RKO (cell line): ENCODE data around the gene ZNF286A.
"Not testable (repeated sequence)": the region's sequence is repeated elsewhere in the genome, so short reads cannot be mapped to it uniquely, and the experiment has no call there.

Source experiments
- DNase-seq: peaks from one replicate; pipeline ENCODE4 v3.0.0-alpha.2; 2016; ENCODE audit warnings: low spot score

ZNF286A gene

DNA sequence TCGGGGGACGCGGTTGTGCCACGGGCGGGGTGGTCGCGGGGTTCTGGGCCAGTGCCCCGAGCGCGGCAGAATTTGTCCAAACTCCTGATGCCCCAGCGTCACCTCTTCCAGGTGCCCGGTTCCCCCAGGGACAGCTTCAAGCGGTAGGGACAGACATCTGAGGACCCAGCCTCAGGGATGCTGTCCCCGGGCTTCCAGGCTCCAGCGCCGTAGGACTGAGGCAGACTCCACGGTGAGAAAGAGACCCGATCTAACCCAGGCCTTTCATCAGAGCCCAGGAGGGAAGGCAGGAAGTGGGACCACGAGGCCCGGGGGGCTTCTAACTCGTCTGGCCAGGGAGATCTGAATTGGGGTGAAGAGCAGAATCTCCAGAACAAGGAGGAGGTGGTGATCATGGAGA is 385 bp downstream of the ZNF286A start:
- not testable (repeated sequence) for DNase-seq

DNA sequence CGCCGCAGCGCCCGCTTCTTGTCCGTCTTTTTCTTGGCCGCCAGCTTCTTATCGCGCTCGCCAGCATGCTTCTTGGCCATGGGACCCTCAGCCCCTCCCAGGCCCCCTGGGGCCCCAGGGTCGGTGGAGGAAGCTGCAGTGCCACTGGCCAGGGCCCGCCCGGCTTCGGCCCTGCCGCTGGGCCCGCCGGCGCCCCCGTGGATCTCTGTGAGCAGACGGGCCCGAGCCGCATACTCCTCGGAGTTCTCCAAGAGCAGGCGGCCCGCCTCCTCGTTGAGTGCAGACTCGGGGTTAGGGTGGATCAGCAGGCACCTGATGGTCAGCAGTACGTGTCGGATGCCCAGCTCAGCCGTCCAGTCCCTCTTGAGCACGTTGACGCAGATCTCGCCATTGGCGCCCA is 4.7 kb downstream of the ZNF286A start:
- not testable (repeated sequence) for DNase-seq

DNA sequence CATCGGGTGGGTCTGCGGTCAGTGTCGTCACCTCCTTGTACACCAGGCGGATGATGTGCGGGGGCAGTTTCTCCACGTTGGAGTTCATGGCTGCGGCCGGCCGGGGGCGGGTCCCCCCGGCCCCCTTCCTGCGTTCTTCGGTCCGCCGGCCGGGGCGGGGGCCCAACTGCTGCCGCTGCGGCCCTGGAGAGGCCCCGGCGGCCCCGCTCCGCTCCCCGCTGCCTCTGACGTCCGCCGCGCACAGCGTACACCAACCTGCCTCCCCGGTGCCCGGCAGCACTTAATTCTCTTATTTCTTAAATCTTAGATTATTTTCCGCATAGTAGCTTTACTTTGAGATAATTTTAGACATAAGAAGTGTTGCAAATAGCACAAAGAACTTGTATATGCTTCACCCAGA is 5.3 kb downstream of the ZNF286A start:
- not testable (repeated sequence) for DNase-seq

DNA sequence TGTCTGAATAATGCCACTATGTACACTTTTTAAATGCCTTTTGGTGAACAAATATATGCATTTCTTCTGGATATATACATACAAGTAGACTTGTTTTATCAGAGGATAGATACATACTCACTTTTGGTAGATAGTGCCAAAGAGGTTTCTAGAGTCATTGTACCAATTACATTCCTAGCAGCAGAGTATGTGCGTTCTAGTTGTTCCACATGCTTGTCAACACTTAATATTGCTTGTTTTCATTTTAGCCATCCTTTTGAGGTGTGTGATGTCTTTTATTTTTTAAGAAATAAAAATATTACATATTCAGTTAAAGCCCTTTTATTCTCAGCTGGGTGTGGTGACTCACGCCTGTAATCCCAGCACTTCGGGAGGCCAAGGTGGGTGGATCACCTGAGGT is 9.3 kb downstream of the ZNF286A start:
- DNase-seq, result not testable (repeated sequence)

DNA sequence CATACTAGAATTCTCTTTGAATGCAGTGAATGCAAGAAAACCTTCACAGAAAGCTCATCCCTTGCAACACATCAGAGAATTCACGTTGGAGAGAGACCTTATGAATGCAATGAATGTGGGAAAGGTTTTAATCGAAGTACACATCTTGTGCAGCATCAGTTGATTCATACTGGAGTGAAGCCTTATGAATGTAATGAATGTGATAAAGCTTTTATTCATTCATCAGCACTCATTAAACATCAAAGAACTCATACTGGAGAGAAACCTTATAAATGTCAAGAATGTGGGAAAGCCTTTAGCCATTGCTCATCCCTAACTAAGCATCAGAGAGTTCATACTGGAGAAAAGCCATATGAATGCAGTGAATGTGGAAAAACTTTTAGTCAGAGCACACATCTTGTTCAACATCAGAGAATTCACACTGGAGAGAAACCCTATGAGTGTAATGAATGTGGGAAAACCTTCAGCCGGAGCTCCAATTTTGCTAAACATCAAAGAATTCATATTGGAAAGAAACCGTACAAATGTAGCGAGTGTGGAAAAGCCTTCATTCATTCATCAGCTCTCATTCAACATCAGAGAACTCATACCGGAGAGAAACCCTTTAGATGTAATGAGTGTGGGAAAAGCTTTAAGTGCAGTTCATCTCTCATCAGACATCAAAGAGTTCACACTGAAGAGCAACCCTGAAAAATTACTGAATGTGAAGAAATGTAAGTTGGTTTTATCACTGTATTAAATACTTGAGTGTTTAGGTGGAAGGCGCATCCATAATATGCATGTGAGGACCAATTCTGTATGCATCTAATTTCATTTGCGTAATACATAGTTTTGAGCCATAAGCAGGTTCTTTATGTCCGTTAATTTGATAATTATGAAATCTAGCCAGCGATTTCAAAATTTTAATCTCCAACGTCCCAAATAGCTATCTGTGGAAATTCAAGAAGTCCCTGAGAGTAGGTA is 17.3 kb downstream of the ZNF286A start:
- DNase-seq, result not testable (repeated sequence)

DNA sequence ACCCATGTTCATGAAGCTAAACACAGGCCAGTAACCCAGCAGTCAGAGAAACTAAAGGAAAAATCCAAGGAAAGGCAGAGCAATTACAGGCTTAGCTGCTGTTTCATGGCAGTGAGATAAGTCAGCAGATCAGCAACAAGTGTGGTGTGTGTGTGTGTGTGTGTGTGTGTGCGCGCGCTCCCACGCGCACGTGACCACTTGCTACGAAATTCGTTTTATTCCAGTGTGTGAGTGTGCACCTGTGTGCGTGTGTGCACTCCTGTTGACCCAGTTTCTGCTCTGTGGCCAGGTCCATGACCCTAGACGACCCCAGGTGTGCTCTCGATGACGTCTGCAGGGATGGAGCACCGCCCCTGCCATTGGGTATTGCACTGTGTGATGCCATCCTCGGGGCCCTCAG is 31.0 kb downstream of the ZNF286A start:
- not testable (repeated sequence) for DNase-seq

DNA sequence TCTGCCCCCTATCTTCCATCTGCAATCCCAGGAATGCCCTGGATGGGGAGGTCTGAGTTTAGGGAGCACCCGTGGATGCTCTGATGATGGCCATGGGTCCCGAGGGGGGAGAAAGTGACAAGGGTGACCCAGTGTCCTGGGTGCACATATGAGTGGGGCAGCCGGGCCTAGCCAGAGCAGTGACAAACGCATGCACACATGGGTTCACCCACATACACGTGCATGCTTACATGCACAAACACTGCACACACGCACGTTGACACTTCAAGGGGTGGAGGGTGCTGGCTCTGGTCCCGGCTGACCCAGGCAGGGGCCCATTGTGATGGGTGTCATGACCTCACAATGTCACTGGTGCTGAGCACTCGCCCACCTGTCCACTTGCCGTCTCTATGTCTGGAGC is 32.3 kb downstream of the ZNF286A start, which contains the start of gene TBC1D26:
Gene TBC1D26 (plus strand): TSS at position 384 of the 400 bp plus-strand sequence. CDS start 3,066 bp downstream, outside the sequence.
- not testable (repeated sequence) for DNase-seq

DNA sequence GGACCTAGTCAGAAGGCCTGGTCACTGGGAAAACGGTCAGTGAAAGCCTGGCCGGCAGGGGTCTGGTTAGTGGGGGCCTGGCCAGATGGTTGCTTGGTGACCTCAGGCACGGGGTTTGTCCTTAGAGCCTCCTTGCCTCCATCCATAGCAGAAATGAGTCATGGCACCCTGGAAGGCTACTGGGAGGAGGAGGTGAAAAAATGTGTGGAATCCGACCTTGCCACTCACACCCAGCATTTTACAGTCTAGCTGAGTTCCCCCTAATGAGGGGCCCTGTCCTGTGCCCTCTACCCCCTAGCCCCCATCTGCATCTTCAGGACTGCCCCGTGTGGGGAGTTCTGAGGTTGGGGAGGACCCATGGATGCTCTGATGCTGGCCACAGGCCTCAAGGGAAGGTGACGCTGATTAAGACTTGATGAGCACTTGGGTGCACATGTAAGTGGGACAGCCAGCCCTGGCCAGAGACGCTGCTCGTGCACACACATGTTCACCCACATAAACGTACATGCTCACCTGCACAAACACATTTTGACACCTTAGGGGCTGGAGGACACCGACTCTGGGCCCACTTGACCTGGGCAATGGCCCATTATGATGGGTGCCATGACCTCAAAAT is 33.7 kb downstream of the ZNF286A start:
- not testable (repeated sequence) for DNase-seq

DNA sequence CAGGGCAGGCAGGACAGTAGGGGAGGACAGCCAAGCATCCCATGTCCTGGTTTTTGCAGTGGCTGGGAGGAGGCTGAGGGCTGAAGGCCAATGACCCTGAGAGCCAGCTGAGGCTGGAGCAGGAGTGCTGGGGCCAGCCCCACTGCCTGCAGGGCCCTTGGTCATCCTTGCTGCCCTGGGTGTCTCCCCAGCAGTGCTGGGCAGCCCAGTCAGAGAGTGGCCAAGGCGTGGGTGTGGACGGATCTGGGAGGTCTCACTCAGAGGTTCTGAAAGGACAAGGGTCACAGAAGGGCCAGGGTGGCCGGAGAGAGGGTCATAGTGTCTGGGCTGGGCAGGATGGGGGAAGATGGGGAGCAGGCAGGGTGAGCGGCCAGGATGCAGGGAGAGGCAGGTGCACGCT is 37.0 kb downstream of the ZNF286A start:
- DNase-seq, result not testable (repeated sequence)

DNA sequence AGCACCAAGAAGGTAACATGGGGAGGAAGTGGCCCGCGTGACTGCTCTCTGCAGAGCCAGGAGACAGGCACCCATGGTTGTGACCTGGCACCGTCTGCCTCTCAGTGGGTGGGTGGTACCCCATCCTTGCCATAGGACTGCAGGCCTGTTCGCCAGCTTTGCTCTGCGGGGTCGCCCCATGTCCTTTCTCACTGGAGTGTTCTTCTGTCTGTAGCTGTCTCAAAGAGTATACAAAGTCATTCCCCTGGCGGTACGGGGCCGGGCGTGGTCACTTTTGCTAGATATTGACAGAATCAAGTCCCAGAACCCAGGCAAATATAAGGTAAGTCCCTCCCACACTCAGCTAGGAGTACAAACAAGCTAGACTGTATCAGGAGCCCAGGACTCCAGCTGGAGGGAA is 38.5 kb downstream of the ZNF286A start:
- DNase-seq, result no peak

DNA sequence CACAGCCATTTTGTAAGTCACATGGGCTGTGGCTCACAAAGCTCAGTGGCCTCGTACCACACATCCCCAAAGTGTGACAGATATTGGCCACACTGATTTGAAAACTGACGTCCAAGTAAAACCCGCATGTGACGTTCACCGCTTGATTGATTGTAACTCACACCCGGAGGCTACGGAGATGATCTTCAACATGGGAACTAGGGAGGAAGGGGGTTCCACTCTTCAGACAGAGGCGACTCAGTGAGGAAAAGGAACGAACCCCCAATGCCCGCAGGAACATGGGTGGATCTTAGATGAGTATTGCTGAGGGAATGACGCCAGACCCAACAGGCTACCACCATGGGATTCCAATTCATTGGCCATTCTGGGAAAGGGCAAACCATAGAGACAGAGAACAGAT is 39.7 kb downstream of the ZNF286A start:
- not testable (repeated sequence) for DNase-seq

DNA sequence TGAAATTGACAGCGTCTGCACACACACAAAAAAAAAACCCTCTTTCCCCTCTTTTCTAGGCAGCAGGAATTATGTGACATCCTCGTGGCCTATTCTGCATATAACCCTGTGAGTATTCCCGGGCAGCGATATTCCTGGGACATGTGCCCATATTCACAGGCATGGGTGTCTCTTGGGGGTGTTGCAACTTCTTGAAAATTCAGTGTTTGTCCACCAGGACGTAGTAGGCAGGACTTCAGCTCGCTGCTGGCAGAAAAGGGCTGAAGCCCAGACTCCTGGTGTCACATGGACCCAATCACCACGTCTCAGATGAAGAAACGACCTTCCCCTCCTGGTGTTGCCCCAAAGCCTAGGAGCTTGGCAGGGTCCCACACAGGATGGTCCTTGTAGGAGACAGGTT is 40.5 kb downstream of the ZNF286A start:
- DNase-seq, result not testable (repeated sequence)

DNA sequence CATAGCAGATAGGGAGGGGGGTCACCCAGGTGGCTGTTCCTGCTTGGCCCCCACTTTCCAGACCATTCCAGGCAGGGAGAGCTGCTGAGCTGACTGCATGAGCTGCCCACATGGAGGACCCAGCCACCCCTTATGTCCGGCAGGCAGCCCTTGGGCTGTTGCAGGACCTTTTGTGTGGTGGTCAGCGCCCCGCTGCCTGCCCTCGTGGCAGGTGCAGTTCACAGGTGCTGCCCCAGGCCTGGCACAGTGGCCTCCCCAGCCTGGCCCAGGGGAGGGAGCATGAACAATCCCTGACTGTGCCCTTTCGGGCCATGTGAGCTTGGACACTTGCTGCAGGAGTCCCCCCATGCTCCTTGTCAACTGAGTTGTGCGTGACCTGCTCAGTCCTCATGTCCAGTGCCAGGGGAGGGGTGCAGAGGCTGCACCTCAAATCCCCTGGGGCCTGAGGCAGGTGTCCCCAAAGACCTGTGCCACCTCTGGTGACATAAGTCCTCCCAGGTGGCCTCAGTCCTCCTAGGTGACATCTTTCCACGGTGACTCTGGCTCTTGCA is 41.1 kb downstream of the ZNF286A start:
- DNase-seq, result no peak

DNA sequence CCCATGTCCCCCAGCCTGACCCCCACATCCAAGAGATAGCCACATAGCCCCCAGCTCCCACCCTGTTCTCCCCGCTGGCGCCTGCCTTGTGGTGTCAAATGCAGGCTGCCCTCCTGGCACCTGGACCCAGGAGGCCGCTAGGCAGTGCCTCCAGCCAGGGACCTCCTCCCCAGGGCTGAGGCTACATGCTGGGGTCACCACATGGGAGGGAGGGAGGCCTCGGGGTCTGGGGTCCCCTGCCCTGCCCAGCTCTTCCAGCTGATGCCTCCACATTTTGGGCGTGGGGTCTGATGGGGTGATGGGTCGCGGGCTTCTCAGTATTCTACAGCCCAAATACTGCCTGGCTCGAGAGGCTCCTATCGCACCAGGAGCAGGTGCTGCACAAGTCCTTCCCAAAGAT is 42.1 kb downstream of the ZNF286A start:
- DNase-seq, result no peak

DNA sequence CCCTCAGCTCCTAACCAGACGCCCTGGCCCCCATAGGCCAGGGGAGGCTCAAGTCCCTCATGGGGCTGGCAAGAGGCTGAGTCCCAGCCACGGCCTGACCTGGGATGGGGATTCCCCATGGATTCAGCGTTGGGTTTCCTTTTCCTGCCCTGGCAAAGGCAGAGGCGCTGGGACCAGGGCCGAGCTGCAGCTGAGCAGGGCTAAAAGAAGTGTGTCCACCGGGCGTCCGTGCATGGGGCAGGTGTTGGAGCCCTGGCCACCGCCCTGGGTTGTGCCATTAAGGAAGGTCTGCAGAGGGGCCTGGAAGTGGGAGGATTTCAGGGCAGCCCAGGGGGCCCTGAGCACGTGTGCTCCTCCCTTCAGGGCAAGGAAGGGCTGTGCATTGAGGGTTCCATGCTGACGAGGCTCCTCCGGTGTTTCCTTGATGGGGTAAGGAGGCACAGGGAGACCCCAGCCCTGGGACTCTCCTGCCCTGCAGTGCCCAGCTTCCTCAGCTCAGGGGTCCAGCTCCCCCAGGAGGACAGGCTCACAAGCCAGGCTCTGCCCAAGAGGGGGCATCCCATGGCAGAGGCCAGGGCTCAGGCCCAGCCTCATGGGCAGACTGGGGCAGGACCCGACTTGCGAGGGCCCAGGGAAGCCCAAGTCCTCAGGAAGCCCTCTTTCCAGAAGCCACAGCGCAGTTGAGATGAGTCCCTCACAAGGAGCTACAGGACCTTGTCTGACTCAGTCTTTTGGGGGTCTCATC is 42.7 kb downstream of the ZNF286A start:
- DNase-seq, result no peak

DNA sequence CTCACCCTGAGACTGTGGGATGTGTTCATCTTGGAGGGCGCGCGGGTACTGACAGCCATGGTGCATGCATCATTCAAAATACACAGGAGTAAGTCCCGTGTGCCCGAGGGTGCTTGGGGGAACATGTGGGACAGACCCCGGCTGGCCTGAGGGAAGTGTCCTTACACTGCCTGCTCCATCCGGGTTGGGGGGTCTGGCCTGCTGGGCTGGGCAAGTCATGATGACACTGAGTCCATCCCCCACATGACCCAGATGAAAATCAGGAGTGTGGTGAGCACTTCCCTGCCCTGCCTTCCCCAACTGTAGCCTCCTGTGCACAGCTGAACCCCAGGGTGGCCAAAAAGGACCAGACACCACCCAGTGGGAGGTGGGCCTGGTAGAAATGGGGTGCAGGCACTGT is 43.4 kb downstream of the ZNF286A start:
- no peak for DNase-seq

DNA sequence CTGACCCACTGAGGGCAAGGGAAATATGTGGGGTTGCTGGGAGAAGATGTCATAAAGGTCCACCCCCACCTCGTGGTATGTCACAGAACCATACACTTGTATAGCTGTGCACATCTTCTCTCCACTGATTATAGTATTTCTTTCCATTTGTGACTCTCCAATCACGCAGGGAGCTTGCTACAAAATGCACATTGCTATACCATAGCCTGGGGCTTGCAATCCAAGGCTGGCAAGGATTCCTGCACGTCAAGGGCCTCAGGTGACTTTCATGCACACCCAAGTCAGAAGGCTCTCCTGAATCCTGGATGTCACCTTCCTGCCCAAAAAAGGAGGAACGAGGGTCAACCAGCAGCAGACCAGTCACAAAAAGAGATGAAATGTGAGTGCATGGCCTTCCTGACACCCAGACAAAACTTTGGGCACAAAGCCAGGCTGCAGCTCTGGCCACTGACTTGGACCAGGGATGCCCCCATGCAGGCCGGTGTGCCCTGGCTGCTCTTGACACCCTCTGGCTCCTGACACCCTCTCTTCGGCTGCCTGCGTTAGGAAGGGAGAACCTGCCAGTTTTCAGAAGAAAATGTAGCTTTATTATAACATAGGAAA is 44.6 kb downstream of the ZNF286A start:
- no peak for DNase-seq

DNA sequence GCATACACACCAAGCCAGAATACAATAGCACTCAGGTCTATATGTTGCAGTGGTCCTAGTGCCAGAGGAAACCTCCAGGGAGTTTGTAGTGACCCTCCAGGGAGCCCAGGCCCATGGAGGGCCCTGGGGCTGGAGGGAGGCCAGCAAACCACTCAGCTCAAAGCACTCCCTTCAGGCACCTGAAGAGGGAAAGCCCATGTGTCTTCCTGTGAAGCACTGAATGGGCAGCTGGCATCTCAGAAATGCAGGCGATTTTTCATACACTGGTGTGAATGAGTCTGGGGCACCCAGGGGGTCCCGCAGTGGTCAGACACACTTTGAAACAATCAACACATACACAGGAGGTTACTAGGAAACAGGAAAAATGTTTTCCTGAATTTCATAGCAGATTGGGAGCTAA is 45.3 kb downstream of the ZNF286A start:
- DNase-seq, result no peak

DNA sequence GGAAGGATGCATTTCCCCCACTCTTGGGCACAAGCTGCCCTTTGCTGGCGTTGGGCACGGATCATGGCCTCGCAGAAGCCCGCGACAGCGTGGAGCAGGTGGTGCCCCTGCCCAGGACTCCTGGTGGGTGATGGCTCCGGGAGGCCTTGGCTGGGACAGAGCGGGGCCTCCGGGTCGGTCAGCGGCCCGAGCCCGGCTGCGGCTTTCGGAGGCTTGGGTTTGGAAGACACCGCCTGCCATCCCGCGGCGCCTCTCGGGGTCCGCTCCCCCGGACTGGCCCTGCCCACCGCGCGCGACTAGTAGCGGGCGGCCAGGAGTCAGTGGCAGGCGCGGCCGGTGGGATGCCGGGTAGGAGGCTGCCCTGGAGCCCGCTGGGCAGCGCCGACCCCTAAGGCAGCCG is 49.9 kb downstream of the ZNF286A start:
- not testable (repeated sequence) for DNase-seq

DNA sequence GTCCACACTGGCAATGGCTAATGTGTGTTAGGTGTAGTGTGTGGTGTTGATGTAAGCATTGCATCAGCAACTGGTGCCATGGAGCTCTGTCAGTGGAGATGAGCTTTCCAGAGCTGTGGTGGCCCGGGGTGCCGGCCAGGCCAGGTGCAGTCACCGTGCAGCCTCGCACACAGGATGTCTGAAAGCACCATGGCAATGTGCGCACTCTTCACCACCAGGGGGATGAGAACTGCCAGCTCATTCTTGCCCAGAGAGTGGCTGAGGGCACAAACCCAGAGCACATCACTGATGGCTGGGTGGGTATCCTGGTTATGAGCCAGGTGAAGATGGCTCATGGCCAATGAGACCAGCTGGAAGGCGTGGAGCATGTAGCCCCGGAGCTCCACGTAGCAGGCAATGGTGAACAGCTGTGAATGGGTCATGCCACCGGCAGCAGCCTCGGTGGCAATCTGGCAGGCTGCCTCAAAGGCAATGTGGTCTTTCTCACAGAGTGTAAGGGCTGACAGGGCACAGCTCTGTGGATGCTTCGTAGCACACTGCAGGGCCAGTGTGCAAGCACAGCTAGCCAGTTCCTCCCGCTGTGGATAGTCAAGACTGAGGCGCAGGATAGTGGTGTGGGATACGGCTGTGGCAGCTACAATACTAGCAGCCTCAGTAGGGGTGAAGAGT is 69.4 kb downstream of the ZNF286A start:
- DNase-seq, result not testable (repeated sequence)
